M059J (cell line): ENCODE data around the gene CHRM5. TPM values are rescaled to one million over a fixed set of nuclear protein-coding genes. Genes with fewer than 3 reads are reported as not detected.
"Not testable (repeated sequence)": the region's sequence is repeated elsewhere in the genome, so short reads cannot be mapped to it uniquely, and the experiment has no call there.

Experiments
- DNase-seq: peaks from one replicate; pipeline ENCODE4 v3.0.0-alpha.2; 2012; ENCODE audit warnings: low read depth
- total RNA-seq: library from RNA; depleted of rRNA; stranded (reverse); fragments of >200 nt; shearing (Covaris generic); gene quantifications from 2 replicates; pipeline ENCODE4 v1.2.3, GENCODE V29; 2014

The CHRM5 gene
- total RNA-seq, 1 experiment from 2014 or later, result not detected

- no peak for DNase-seq
Observed at GRCh38 chr15:33987444-33987843, 19.1 kb downstream of the CHRM5 start.

DNA sequence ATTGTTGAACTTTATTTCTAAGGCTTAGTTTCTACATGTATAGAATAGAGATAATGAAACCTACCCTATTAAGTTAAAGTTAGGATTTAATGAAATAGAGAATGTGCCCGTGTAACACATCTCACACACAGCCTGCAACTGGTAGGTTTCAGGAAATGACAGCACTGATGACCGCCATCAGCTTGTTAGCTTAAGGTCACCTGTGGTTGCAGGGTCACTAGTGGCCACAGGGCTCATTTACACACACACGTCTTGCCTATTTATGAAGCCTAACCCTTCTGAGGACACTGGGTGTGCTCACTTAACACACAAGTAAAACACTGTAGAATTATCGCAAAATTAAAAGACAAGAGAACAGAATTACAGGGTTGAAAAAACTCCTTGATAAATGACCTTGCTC is 20.1 kb downstream of the CHRM5 start:
- DNase-seq, result peak; percentile 51

DNA sequence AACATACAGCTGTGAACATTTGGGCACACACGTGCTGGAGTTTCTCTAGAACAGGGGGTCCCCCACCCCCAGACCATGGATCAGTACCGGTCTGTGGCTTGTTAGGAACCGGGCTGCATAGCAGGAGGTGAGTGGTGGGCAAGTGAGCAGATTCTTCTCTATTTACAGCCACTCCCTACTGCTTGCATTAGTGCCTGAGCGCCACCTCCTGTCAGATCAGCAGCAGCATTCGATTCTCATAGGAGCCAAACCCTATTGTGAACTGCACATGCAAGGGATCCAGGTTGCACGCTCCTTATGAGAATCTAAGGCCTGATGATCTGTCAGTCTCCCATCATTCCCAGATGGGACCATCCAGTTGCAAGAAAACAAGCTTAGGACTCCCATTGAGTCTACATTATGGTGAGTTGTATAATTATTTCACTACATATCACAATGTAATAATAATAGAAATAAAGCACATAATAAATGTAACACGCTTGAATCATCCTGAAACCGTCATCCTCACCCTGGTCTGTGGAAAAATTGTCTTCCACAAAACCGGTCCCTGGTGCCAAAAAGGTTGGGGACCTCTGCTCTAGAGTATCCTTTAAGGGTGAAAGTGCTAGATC is 25.8 kb downstream of the CHRM5 start:
- DNase-seq, result peak; percentile 28

GRCh38 chr15:33995666-33996065 is 27.4 kb downstream of the CHRM5 start:
- not testable (repeated sequence) for DNase-seq

DNA sequence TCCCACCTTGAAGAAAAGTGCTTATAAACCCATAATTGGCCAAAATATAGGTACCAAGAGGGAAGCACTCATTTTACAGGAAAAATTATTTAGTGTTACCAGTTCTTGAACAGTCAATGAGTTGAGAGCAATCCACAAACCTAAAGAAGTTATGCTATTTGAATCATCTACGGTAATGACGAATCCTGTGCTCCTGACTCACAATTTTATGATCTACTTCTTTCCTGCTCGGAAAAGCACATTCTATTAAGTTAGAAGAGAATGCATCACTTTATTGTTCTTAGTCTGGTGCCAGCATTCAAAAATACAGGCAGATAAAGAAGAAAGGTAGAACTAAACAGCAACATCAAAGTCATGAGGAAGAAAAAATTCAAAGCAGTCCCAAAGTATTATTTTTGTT is 33.2 kb downstream of the CHRM5 start:
- no peak for DNase-seq

GRCh38 chr15:34006381-34006780 is 38.1 kb downstream of the CHRM5 start:
- no peak for DNase-seq

GRCh38 chr15:34009656-34010055 is 41.4 kb downstream of the CHRM5 start:
- no peak for DNase-seq

GRCh38 chr15:34010921-34011320 is 42.6 kb downstream of the CHRM5 start:
- DNase-seq, result no peak

- no peak for DNase-seq
Observed at GRCh38 chr15:34011481-34011880, 43.2 kb downstream of the CHRM5 start.

DNA sequence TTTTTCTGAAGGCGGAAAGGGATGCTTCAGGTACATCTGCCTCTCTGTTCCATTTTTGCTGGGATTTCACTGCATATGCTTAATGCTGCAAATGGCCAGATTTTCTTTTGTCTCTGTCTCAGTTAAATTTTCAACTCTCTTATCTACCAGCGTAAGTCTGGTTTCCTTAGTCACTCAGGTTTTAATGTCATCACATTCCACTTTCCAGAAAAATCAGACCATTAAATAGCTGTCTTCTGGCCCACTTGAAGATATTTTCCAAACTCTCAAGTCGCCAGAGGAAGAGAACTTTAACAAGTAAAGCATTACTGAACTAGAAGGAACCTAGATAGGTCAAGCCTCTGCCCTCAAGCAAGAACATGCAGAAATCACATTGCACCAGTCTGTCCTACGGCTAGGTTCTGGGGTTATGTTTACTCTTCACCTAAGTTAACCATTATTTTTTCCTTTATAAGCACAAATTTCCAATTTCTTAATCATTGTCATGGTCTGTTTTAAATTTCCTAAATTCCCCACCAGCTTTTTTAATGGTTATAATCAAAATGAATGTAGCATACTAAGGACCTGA is 44.2 kb downstream of the CHRM5 start:
- DNase-seq, result no peak

GRCh38 chr15:34013746-34014145 is 45.4 kb downstream of the CHRM5 start:
- no peak for DNase-seq

DNA sequence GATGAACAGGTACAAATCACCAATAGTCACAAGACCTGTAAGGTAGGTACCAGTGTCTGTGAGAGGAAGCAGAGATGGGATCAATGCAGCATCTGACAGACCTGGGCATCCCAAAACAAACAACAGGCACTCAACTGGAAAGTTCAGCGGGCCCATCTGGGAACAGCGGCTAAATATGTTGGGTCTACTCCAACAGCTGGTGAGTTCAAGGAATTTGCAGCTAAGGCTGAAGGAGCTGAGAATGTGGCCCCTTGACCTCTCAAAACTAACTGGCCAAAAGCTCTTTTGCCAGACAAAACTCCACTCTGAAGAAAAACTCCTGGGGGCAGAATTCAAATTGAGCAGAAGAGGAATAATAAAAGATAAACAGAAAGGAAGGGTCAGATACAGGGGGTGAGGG is 46.3 kb downstream of the CHRM5 start:
- DNase-seq, result peak; percentile 51

- DNase-seq, result no peak
Observed at GRCh38 chr15:34018021-34018645, 49.8 kb downstream of the CHRM5 start.

GRCh38 chr15:34018738-34019137 is 50.4 kb downstream of the CHRM5 start:
- DNase-seq, result not testable (repeated sequence)

DNA sequence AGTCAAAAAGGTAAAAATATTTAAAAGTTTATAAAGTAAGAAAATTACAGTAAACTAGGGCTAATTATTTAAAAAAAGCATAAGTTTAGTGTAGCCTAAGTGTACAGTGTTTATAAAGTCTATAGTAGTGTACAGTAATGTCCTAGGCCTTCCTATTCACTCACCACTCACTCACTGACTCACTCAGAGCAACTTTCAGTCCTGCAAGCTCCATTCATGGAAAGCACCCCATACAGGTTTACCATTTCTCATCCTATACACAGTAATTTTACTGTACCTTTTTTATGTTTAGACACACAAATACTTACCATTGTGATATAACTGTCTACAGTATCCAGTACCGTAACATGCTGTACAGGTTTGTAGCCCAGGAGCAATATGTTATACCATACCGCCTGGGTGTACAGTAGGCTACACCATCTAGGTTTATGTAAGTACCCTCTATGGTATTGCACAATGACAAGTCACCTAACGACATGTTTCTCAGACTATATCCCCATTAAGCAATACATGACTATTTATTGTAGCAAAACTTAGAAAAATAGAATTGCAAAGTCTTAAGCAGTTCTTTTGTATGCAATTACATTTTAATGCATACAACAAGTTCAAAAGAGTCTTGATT is 51.2 kb downstream of the CHRM5 start:
- no peak for DNase-seq

- no peak for DNase-seq
Observed at GRCh38 chr15:34023907-34024306, 55.6 kb downstream of the CHRM5 start.

DNA sequence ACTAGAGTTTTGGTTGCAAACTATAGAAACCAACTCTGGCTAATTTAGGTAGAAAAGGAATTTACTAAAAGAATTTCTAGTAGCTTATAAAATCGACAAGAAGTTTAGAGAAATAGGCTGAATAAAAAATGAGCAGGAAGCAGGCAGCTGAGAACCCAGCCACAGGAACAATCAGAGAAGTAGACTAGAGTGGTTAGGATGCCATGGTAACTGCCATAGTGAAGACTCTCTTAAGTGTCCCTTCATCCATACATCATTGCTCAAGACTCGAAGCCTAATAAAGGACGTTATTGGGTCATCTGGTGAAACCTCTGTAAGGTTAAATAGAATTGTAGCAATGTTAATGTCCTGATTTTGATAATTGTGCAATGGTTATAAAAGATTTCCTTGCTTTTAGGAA is 57.0 kb downstream of the CHRM5 start:
- DNase-seq, result no peak

DNA sequence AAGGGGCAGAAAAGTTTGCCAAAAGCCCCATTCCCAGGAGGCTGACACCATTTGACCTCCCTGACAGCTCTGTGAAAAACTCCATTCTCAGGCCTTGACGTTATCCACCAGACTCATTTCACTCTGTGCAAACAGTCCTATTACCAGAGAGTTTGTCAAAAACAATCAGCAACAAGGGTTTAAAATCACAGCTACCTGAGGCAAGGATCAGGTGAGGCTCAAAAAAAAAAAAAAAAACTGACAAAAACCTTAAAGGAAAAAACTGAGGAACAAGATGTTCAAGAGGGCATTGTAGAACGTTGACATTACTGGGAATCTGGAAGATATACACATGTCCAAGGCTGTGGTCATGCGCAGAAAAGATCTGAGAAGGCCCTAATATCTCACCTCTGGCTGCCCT is 59.3 kb downstream of the CHRM5 start:
- DNase-seq, result no peak

DNA sequence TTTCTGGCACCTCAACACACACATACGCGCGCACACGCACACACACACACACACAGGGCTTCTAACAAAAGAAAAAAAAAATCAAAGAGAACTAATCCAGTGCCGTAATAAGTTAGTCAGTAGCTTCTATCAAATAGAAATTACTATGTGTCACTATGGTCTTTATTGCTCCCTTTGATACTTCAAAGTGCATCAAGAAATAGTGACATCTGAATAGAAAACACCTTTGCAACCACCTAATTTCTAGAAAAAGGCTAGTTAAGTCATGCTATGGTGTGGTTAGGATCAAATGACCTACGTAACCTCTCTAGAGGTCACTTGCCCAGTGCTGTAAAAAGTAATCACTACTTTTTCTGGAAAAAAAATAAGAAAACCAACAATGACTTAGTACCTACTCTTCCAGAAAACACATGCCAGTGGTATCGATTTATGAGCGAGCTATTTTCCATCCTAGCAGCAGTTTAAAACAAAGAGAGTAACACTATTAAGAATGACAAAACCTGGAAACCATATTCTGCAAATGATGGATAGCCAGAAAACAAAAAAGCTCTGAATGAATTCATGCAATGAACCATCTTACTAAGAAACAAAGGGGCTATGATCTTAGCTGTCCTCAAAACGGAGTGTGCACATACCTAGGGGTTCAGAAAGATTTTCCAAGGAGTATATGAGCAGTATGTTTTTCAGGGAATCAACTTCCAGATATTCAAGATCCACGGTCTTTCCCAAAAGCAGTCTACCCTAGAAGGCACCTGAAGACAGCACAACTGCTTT is 63.9 kb downstream of the CHRM5 start:
- DNase-seq, result no peak

DNA sequence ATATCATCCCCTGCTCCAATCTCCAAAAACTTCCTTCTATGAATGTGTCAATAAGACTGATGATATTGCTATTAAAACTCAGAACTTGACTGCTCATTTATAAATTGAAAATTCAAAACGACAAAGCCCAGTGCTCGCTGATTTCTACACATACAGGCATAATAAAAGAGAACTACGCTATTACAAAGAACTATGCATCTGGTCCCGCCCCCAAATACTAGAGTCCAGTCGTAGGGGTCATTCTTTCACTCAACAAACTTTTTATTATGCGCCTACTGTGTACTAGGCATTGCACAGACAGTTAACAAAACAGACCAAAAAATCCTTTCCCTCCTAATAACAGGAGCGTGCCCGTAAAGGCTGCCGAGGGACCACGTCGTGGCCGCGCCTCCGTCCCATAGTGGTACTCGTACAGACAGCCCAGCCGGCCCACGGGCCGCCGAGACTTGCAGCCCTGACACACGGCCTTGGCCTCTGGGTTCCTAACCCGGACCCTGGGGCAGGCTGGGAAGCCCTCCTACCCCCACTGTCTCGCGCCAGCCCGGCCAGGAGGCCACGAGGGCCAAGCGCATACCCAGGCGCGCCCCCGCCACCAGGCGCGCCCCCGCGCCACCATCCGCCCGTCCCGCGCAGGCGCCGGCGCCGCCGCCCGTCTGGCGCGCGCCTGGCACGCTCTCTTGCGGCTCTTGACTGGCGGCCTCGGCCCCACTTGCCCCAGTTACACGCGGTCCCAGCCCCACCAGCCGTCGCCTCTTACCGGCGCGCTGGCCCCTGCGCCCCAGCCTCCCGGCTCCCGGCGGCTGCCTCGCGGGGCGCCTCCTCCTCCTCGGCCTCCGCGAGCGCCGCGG is 70.0 kb downstream of the CHRM5 start:
- peak; percentile 72 for DNase-seq
